ENCODE results near the gene FAM174C. TPM values are rescaled to one million over a fixed set of nuclear protein-coding genes. Genes with fewer than 3 reads are reported as not detected.
A peak's percentile ranks its signal among the peaks of the same experiment; 100 is the strongest.

Gene FAM174C
- polyA plus RNA-seq, 3 donors = 25.3 to 28.7 (median 28.5) TPM

DNA sequence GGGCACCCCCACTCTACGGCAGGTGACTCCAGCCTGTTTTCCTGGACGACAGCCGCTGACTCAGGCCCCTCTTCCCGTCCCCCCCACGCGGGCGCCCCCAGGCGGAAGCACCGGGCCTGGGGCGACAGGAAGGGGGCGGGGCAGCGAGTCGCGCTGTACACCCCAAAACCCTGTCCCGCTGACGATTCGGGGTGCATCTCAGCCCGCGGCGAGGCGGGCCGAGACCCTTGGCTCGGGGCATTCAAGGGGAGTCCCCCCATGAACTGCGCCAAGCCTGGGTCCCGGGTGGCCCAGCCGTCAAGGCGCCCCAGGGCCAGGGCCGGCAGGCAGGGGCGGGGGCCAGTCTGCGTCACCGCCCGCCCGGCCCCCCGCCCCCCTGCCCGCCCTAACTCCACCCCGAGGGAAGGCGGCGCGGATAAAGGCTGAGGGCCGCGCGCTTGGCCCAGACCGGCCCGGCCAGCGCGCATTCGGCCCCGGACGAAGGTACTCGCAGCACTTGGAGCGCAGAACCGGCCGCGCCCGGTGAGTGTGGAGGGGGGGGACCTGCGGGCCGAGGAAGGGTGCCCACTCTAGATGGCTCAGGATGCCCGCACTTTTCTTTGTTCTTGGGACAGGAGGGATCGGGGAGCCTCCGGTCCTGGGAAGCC, 27.1 kb upstream of the FAM174C start, which contains the start of gene MIDN:
Gene MIDN, plus strand, starts transcription at position 445 of the 647 bp plus-strand sequence. CDS start 1,714 bp downstream, outside the sequence.
- no peak for DNase-seq

DNA sequence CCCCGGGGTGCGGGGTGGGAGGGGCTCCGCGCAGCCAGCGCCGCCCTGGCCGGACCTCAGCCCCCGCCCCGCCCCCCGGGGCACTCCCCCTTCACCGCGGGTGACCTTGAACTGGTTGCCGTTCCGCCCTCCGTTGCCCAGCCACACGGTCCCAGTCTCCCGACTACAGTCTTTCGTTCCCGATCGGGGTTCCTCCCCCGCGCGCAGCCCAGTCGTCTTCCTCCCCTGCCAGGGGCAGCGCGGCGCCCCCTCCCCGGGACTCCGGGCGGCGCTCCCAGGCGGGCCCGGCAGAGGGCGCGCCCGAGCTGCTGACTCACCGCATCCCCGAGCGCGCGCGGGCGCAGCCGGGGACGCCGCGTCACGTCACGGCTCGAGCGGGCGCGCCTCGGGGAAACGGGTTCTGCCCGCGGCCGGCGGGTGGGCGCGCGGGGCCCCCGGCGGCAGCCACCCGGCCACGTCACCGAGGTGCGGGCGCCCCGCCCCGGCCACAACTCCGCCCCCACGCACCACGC, 26.5 kb upstream of the FAM174C start:
- no peak for DNase-seq

DNA sequence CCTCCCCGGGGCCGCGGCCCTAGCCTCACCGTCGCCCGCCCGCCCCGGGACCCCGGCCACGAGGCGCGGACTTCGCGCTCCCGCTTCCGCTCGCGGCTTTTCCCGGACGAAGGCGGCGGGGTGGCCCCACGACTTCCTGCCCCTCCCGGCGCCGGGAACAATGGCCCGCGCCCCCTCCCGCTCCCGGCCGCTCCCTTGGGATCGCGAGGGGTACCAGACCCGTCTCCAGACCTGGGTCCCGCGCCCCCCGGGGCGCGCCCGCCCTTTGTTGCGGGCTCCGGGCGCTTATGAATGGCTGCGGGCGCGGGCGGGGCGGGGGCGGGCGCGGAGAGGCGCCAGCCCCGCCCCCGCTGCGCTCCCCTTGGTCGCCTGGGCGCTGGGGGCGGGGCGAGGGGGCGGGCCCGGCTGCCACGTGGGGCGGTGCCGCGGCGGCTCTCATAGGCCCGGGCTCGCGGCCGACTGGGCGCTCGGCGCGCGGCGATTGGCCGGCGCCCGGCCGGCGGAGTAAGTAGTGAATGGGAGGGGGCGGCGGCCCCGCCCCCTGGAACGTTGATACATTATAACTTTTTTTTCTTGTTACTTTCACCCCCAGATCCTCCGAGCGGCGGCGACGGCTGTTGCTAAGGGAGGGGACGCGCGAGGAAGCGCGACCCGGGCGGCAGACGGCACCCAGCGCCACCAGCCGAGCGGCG, 25.9 kb upstream of the FAM174C start:
- peak; percentile 97 for DNase-seq

DNA sequence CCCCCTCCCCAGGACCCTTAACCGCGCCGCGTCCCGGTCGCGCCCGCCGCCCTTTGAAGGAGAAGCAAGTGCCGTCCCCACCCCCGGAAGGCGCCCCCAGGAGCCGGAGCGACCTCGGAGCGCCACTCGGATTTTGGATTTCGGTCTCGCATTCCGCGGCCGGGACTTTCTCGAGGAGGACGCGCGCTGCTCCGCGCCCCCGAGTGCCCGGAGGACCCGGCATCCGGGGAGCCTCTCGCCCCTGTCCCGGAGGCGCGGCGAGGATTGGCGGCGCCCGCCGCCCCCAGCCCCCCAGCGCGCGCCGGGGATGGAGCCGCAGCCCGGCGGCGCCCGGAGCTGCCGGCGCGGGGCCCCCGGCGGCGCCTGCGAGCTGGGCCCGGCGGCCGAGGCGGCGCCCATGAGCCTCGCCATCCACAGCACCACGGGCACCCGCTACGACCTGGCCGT, 25.3 kb upstream of the FAM174C start:
- no peak for DNase-seq

DNA sequence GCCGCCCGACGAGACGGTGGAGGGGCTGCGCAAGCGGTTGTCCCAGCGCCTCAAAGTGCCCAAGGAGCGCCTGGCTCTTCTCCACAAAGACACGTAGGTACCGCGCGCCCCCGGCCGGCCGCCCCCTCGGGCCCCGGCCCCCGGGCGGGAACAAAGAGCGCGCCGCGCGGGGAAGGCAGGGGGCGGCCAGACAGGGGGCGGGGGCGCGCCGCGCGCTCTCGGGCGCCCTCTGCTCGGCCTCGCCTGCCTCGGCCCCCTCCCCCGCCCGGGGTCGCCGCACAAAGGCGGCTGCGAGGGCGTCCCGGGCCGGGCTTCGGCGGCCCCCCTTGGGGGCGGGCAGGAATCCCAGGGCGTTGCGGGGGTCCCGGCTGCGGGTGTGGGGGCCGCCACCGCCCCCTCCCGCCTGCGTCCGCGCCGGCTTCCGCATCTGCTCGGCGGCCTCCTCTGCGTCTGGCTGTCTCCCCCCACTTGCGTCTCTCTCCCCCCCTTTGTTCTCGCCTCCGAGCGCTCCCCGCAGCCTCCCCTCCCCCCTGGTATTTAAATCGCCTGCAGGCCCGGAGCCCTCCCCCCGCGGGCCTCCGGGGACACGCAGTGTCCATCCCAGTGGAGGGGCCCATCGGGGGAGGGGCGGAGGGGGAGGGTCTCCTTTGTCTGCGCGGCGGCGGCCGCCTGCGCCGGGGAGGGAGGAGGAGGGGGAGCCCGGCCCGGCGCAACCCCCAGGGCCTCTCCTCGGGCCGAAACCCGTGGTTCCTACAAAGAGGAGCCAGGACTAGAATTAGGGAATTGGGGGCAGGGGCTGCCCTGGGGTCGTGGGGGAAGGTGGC, 24.7 kb upstream of the FAM174C start:
- no peak for DNase-seq

DNA sequence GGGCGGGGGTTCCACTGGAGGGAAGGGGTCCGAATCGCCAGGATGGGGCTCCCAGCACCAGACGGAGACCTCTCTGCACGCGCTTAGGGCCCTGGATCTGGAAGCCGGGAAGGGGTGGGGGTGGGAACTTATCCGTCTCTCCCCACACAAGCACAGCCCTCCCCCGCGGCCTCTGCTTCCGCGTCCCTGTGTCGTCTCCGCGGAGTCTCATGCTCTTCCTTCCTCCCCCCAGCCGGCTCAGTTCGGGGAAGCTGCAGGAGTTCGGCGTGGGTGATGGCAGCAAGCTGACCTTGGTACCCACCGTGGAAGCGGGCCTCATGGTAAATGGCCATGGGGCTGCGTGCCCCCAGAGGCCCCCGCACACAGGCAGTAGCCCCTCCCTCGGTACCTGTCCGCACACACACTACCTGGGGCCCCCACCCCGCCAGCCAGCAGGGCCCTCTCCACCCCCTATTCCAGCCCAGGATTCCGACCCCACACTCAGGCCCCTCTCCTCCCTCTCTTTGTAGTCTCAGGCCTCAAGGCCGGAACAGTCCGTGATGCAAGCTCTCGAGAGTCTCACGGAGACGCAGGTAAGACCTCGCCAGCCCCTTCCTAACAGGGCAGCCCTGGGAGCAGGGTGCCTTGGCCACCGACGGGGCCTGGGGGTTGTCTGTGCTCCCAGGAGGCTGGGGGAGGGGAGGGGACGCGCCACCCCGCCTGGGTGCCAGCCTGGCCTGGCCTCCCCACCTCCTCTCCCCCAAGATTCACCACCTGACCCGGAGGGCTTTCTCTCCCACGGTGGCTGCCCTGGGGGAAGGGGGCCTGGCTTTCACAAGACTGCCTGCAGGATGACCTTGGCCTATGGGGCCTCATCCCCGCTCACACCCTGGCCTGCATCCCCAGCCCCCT, 23.8 kb upstream of the FAM174C start:
- DNase-seq = no peak

DNA sequence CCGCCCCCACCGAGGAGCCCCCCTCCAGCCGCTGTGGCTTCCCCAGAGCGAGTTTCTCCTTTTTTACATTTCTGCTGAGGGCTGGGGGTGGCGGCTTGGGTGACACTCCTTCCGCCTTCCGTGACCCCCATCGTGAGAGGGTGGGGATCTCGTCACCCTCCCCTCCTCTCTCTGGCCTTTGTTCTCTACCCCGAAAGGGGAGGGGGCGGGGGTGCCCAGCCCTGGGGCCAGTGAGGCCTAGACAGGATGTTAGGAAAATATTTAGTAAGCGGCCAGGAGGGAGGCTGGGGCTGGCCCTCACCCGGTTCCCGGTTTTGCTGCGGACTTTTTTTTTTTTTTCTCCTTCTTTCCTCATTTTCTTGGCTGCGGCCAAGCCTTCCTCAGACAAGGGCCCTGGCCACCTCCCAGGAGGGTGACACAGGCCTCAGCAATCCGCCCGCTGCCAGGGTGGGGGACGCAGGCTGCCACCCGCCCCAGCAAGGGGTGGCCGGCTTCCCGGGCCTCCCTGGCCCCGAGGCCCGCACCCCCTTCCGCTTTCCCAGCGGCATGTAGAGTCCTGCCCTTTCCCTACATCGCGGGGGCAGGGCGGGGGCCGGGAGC, 23.0 kb upstream of the FAM174C start:
- no peak for DNase-seq

DNA sequence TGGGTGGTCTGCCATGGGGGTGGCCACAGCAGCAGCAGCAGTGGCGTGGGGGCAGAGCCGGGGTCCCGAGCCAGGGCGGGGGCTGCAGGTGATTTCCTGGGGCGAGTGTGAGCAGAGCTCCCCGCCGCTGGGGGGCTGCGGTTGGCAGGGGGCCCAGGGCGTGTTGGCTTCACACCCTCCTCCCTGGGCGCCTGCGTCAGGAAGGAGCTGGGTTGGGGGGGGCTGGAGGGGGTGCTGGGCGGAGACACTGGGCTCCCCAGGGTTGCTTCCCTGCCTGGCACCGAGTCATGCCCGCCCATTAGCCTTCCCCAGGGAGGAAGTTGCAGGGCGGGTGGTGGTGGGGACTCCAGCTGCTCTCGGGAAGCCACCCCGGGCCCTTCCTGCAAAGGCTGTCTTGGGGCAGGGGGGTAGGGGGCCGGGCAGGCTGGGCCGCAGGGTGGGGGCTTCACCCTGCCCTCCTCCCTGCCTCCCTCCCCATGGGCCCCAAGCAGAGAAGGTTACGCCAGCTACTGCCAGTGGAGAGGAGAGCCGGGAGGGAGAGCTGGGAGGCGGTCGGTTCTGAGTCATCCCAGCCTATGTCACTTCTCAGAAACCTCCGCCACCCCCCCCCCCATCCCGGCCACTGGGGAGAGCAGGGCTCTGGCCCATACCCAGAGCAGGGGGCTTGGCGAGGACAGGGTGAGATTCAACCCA, 22.4 kb upstream of the FAM174C start:
- no peak for DNase-seq

DNA sequence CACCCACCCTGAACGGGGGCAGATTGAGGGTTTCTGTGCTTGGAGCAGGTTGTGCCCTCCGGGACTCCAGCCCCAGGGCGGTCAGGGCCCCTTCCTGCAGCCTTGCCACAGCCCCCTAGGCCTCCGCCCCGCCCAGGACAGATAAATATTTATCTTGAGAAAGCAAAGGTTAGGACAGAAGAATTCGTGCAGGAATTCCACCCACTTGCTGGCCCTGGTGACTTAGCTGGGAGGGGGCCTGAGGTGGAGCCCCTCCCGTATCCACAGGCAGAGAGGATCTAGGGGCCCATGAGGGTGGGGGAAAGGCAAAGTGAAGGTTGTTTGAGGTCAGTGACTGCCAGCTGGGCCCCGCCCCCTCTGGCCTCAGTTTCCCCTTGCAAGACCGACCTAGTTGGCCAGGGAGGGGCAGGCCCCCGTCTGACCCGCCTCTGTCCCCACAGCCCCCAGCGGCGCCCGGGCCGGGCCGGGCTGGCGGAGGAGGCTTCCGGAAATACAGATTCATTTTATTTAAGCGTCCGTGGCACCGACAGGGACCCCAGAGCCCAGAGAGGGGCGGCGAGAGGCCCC, 21.7 kb upstream of the FAM174C start:
- DNase-seq = no peak

DNA sequence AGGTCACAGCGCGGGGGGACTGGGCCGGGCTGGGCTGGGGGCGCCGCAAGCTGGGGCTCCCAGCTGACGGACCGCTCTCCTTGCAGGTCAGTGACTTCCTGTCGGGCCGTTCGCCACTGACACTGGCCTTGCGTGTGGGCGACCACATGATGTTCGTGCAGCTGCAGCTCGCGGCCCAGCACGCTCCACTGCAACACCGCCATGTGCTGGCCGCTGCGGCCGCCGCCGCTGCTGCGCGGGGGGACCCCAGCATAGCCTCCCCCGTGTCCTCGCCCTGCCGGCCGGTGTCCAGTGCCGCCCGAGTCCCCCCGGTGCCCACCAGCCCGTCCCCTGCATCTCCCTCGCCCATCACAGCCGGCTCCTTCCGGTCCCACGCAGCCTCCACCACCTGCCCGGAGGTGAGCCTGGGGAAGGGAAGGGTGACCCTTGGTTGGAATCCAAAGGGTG, 21.2 kb upstream of the FAM174C start:
- no peak for DNase-seq

DNA sequence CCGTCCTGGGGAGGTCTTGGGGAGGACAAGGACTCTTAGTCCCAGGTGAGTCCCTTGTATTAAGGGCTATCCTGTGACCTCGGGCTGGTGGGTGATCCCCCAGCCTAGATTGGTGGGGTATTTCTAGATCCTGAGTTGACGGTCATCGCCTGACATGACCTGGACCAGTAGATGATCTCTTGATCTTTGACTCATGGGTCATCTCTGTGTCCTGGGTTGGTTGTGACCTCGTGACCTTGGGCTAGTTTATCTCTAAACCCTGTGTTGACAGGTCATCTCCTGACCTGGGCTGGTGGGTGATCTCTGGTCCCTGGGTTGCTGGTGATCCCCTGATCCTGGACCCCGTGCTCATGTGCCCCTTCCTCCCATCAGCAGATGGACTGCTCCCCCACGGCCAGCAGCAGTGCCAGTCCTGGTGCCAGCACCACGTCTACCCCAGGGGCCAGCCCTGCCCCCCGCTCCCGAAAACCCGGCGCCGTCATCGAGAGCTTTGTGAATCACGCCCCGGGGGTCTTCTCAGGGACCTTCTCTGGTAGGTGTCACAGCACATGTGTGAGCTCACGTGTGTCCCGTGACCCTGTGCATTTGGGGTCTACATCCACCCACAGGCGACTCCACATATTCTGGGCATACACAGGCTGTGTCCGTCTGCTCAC, 20.7 kb upstream of the FAM174C start:
- DNase-seq = no peak

DNA sequence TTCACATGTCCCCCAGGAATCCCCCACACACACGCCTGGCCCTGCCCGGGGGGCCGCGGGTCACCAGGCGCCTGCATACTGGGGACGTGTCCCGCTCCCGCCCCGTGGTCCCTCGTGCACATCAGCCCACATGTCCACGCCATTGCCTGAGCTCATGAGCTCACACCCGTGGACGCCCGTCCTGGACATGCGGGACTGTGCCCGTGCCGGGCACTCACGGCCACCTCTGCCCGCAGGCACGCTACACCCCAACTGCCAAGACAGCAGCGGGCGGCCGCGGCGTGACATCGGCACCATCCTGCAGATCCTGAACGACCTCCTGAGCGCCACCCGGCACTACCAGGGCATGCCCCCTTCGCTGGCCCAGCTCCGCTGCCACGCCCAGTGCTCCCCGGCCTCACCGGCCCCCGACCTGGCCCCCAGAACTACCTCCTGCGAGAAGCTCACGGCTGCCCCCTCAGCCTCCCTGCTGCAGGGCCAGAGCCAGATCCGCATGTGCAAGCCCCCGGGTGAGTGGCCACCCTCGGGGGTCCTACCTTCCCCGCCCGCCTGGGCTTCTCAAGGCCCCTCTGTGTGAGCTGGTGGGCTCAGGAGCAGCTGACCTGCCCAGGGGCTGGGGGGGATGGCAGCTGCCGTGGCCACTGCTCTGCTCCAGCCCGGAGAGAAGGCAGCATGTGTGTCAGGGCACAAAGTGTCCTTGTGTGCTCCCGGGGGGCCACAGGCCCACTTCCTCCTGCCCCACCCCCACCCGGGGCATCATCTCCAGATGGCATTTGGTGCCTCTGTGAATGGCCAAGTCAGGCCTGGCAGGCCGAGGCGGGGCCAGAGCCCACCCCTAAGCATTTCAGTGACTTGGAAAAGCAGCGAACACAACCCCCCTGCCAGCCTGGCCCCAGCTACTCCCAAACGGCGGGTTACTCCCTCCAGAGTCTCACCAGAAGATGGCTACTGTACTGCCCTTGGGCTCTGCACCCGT, 19.9 kb upstream of the FAM174C start:
- DNase-seq = no peak

DNA sequence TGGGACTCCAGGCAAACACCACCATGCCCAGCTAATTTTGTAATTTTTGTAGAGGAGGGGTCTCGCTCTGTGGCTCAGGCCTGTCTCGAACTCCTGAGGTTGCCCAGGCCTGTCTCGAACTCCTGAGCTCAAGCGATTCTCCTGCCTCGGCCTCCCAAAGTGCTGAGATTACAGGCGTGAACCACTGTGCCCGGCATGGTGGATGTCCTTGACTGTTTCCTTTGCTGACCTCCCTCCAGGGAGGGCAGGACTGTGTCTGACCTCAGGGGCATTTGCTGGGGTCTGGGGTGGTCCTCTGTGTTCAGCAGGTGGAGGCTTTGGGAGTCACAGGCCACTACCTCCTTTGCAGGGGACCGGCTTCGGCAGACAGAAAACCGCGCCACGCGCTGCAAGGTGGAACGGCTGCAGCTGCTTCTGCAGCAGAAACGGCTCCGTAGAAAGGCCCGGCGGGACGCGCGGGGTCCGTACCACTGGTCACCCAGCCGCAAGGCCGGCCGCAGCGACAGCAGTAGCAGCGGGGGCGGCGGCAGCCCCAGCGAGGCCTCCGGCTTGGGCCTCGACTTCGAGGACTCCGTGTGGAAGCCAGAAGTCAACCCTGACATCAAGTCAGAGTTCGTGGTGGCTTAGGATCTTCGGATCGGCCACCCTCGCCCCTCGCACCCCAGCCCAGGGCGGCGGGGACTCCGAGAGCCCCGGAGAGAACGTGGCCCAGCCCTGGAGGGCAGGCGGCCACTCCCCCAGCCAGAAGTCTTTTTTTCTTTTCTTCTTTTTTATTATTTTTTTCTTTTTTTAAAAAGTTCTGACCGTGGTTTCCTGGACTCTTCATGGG, 18.5 kb upstream of the FAM174C start:
- no peak for DNase-seq

DNA sequence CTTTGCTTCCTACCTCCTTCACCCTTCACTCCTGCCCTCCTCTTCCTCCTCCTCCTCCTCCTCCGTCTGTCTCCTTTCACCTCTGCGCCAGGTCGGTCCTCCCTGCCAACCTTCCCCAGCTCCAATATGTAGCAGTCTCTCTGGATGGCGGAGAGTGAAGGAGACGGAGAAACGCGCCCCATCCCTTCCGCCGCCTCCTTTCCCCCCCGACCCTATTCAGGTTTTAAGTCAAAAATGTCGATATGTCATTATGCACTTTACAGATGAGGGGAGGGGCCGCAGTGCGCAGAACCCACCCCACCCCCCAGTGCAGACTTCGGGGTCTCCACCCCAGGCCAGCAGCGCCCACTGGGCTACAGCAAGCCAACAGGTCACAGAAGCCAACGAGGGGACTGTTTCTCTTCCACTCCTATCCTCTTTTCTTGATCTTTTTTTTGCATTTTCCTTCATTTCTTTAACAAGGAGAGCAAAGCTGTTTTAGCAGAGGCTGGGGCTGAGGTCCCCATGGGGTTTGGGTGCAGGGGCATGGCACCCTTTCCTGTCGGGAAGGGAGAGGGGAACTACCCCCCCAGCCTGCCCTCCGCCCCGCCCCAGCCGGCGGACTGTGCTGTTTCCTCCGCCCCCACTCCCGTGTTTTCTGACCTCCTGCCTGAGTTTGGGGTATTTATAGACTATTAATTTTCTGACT, 17.7 kb upstream of the FAM174C start:
- DNase-seq = no peak

DNA sequence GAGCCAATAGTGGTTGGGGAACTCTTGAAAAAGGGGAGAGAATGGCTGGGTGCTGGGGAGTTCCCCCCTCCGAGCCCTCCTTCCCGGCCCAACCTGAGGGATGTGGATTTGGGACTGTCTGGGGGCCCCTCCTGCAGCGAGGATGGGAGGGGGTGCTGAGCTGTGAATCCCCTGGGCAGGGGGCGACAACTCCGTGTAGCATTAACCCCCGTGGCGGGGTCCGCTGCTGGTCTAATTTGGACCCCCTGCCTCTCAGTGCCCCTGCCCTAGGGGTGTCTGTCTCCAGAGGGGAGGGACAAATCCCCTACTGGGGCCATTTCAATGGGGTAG, 17.2 kb upstream of the FAM174C start:
- DNase-seq = no peak

DNA sequence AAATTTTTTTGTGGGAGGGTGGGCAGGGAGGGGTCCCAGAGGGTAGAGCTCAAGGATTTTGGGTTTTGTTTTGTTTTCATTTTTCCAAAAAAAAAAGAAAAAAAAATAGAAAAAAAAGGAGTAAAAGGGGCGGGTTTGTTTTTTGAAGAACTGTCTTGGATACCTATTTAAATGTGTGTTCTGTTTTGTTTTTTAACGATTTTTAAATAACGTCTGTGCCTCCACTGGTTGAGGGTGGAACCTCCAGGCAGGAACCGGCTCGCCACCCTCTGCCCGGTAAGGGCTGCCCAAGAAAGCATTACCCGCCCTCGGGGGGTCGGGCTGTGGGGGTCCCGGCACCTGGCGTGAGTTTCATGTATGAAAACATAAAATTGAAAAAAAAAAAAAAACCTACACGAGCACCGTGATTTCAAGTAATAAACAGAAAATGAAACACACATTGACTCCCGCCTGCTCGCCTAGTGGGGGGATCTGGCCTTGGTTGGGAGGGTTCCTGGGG, 16.6 kb upstream of the FAM174C start:
- no peak for DNase-seq

Measured in renal pelvis (tissue), 4 donors.